Activated CD4-positive, alpha-beta T cell treated with anti-CD3 and anti-CD28 coated beads for 36 hours (primary cell): ENCODE measurements around the gene IQCB1. TPM values are rescaled to one million over a fixed set of nuclear protein-coding genes. Genes with fewer than 3 reads are reported as not detected.

Experiments
- total RNA-seq, 2 experiments: library from RNA; stranded (reverse); gene quantifications; one replicate each; pipeline ENCODE4 v1.2.3, GENCODE V29; 2021

The IQCB1 gene
- total RNA-seq, 2 experiments from 2014 or later, result 41.3 to 42.8 TPM

Other genes starting within 250 kb of the IQCB1 start
- gene FBXO40, start 241.7 kb downstream of the IQCB1 start, total RNA-seq, result not detected
- 100 to 1,000 TPM; 200 to 235 TPM for gene HCLS1, start 174.2 kb downstream of the IQCB1 start, total RNA-seq
- 10 to 100 TPM; 19.0 to 19.5 TPM for gene GOLGB1, start 85.3 kb downstream of the IQCB1 start, total RNA-seq
- gene EAF2, start 149 bp upstream of the IQCB1 start, total RNA-seq, result 10 to 100 TPM; 12.4 to 12.9 TPM
- under 1 TPM; 0.53 to 0.59 TPM for gene SLC15A2, start 59.3 kb upstream of the IQCB1 start, total RNA-seq
- gene ILDR1, start 187.2 kb upstream of the IQCB1 start, total RNA-seq, result under 1 TPM; 0.09 to 0.11 TPM
- under 1 TPM; 0.09 to 0.25 TPM for gene CD86, start 220.3 kb upstream of the IQCB1 start, total RNA-seq